Neural progenitor cell (in vitro differentiated cells): ENCODE measurements around the gene CCL4L2. TPM values are rescaled to one million over a fixed set of nuclear protein-coding genes. Genes with fewer than 3 reads are reported as not detected.
"Not testable (repeated sequence)": the region's sequence is repeated elsewhere in the genome, so short reads cannot be mapped to it uniquely, and the experiment has no call there.

Source experiments
- DNase-seq: peaks from one replicate; pipeline ENCODE4 v3.0.0-alpha.2; 2016; ENCODE audit warnings: low spot score
- H2AFZ ChIP-seq: fragments of 200-600 bp; sonication (generic); replicated peaks from 2 replicates; pipeline ENCODE4 v1.6.1; 2016; ENCODE audit warnings: antibody characterized with exemption
- H3F3A ChIP-seq: fragments of 200-600 bp; sonication (generic); 2 replicates; pipeline ENCODE4 v1.6.1; 2016; ENCODE audit warnings: antibody characterized with exemption, low read depth
- H3K27ac ChIP-seq: fragments of 200-600 bp; sonication (generic); 2 replicates; pipeline ENCODE4 v1.5.1; 2016; ENCODE audit warnings: mild to moderate bottlenecking
- H3K27me3 ChIP-seq: fragments of 200-600 bp; sonication (generic); 2 replicates; pipeline ENCODE4 v1.6.1; 2016; ENCODE audit warnings: mild to moderate bottlenecking, moderate library complexity
- H3K36me3 ChIP-seq: fragments of 200-600 bp; sonication (generic); 2 replicates; pipeline ENCODE4 v1.5.1; 2016
- H3K4me1 ChIP-seq: fragments of 200-600 bp; sonication (generic); 2 replicates; pipeline ENCODE4 v1.6.1; 2016; ENCODE audit warnings: mixed run types
- H3K4me2 ChIP-seq: fragments of 200-600 bp; sonication (generic); 2 replicates; pipeline ENCODE4 v1.6.1; 2016
- H3K4me3 ChIP-seq: fragments of 200-600 bp; sonication (generic); 2 replicates; pipeline ENCODE4 v1.5.1; 2016
- H3K79me2 ChIP-seq: fragments of 200-600 bp; sonication (generic); 2 replicates; pipeline ENCODE4 v1.6.1; 2016; ENCODE audit warnings: low read depth
- H3K9ac ChIP-seq: fragments of 200-600 bp; sonication (generic); 2 replicates; pipeline ENCODE4 v1.6.1; 2016
- H3K9me3 ChIP-seq: fragments of 200-600 bp; sonication (generic); 2 replicates; pipeline ENCODE4 v1.5.1; 2016; ENCODE audit warnings: low read depth
- H4K20me1 ChIP-seq: fragments of 200-600 bp; sonication (generic); 2 replicates; pipeline ENCODE4 v1.6.1; 2016; ENCODE audit warnings: low read depth
- H3K27ac Mint-ChIP-seq: 3 replicates; pipeline ENCODE4 v1.8.0; 2021; ENCODE audit warnings: mixed read lengths
- H3K27me3 Mint-ChIP-seq: 2 replicates; pipeline ENCODE4 v1.8.0; 2022; ENCODE audit warnings: low read depth, mild to moderate bottlenecking, inconsistent platforms, moderate library complexity, mixed read lengths; ENCODE audit not compliant: insufficient read depth
- H3K36me3 Mint-ChIP-seq: 3 replicates; pipeline ENCODE4 v1.8.0; 2021; ENCODE audit warnings: mixed read lengths
- H3K4me1 Mint-ChIP-seq: 3 replicates; pipeline ENCODE4 v1.8.0; 2021; ENCODE audit warnings: mixed read lengths
- H3K4me3 Mint-ChIP-seq: 3 replicates; pipeline ENCODE4 v1.8.0; 2021; ENCODE audit warnings: mild to moderate bottlenecking, moderate library complexity, mixed read lengths
- H3K9me3 Mint-ChIP-seq: 3 replicates; pipeline ENCODE4 v1.8.0; 2020; ENCODE audit warnings: mixed read lengths
- CTCF ChIP-seq: fragments of 200-600 bp; sonication (generic); IDR thresholded peaks from 2 replicates; pipeline ENCODE4 v1.5.1; 2017; ENCODE audit warnings: antibody characterized with exemption, mild to moderate bottlenecking
- EZH2 ChIP-seq: fragments of 200-600 bp; sonication (generic); IDR thresholded peaks from 2 replicates; pipeline ENCODE4 v1.6.1; 2017; ENCODE audit warnings: antibody characterized with exemption, mild to moderate bottlenecking, moderate library complexity
- EZH2phosphoT487 ChIP-seq: fragments of 200-600 bp; sonication (generic); IDR thresholded peaks from 2 replicates; pipeline ENCODE4 v1.6.1; 2017; ENCODE audit warnings: antibody characterized with exemption
- total RNA-seq: library from RNA; depleted of rRNA; stranded (reverse); fragments of >200 nt; gene quantifications from 2 replicates; pipeline ENCODE4 v1.2.3, GENCODE V29; 2015; ENCODE audit warnings: low replicate concordance

CCL4L2 gene
- total RNA-seq, 1 donor from 2014 or later, result not detected

DNA sequence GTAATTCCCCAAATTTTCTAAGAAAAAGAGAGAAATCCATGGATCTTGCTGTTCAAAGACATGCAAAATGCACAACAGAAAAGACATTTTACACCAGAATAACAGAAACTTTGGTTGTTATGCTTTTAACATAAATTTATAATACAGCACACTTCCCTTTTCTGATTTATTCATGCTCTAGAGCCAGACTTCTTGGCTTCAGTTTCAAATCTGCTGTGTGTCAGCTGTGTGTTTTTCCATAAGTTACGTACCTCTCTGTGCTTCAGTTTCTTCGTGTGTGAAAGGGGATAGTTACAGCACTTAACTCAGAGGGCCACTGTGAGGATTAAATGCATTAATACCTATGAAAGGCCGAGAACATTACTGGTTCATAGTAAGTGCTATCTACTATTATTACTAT, 7.5 kb upstream of the CCL4L2 start:
- TF ChIP-seq EZH2 (no peak), EZH2phosphoT487 (no peak), CTCF (no peak)
- Mint-ChIP-seq H3K27ac (no peak overlapping the region), H3K27me3 (no peaks in the 10 kb centered on the region), H3K4me3 (no peak overlapping the region), H3K9me3 (no peaks in the 10 kb centered on the region), H3K4me1 (peaks cover 4% of the 10 kb centered on the region), H3K36me3 (no peaks in the 10 kb centered on the region)
- Histone ChIP-seq H3K9me3 (no peaks in the 10 kb centered on the region), H3K4me1 (peaks cover 6% of the 10 kb centered on the region), H2AFZ (no peak overlapping the region), H3K79me2 (no peaks in the 10 kb centered on the region), H3K27ac (no peak overlapping the region), H4K20me1 (no peaks in the 10 kb centered on the region), H3K4me3 (no peak overlapping the region), H3F3A (no peaks in the 10 kb centered on the region), H3K4me2 (no peak overlapping the region), H3K9ac (no peak overlapping the region), H3K36me3 (no peaks in the 10 kb centered on the region), H3K27me3 (no peaks in the 10 kb centered on the region)
- DNase-seq, result no peak

GRCh38 chr17:36204724-36205500, 6.0 kb upstream of the CCL4L2 start:
- no peak for DNase-seq
- Histone ChIP-seq H3K27ac (no peak overlapping the region), H4K20me1 (no peaks in the 10 kb centered on the region), H3K9ac (no peak overlapping the region), H3K79me2 (no peaks in the 10 kb centered on the region), H3K4me3 (no peak overlapping the region), H3K27me3 (no peaks in the 10 kb centered on the region), H3K4me1 (peaks cover 6% of the 10 kb centered on the region), H3K9me3 (no peaks in the 10 kb centered on the region), H2AFZ (no peak overlapping the region), H3F3A (no peaks in the 10 kb centered on the region), H3K4me2 (no peak overlapping the region), H3K36me3 (no peaks in the 10 kb centered on the region)
- H3K9me3 Mint-ChIP-seq, result no peaks in the 10 kb centered on the region
- H3K4me3 Mint-ChIP-seq, result no peak overlapping the region
- no peak for TF ChIP-seq EZH2
- TF ChIP-seq CTCF, result no peak
- TF ChIP-seq EZH2phosphoT487, result no peak
- H3K36me3 Mint-ChIP-seq, result no peaks in the 10 kb centered on the region
- no peak overlapping the region for H3K27ac Mint-ChIP-seq
- H3K4me1 Mint-ChIP-seq, result peaks cover 4% of the 10 kb centered on the region
- peaks cover 1% of the 10 kb centered on the region for H3K27me3 Mint-ChIP-seq

- peaks cover 6% of the 10 kb centered on the region for H3K4me1 ChIP-seq
- no peak for DNase-seq
- H3K9ac ChIP-seq, result no peak overlapping the region
- no peak overlapping the region for H3K27ac ChIP-seq
- no peak overlapping the region for H3K4me2 ChIP-seq
- Mint-ChIP-seq H3K9me3 (no peaks in the 10 kb centered on the region), H3K27ac (no peak overlapping the region), H3K4me1 (peaks cover 4% of the 10 kb centered on the region), H3K27me3 (peaks cover 3% of the 10 kb centered on the region), H3K36me3 (no peaks in the 10 kb centered on the region), H3K4me3 (no peak overlapping the region)
- no peaks in the 10 kb centered on the region for H3K36me3 ChIP-seq
- H4K20me1 ChIP-seq, result no peaks in the 10 kb centered on the region
- no peaks in the 10 kb centered on the region for H3K27me3 ChIP-seq
- no peak for TF ChIP-seq CTCF
- TF ChIP-seq EZH2, result no peak
- TF ChIP-seq EZH2phosphoT487, result no peak
- H3F3A ChIP-seq, result no peaks in the 10 kb centered on the region
- no peak overlapping the region for H2AFZ ChIP-seq
- H3K9me3 ChIP-seq, result no peaks in the 10 kb centered on the region
- no peaks in the 10 kb centered on the region for H3K79me2 ChIP-seq
- H3K4me3 ChIP-seq, result no peak overlapping the region
Measured at GRCh38 chr17:36205637-36206485, 5.0 kb upstream of the CCL4L2 start.

- not testable (repeated sequence) for H3K36me3 Mint-ChIP-seq, H4K20me1 ChIP-seq, H3K79me2 ChIP-seq, H3K9me3 Mint-ChIP-seq, H3K27me3 ChIP-seq, H3K27ac ChIP-seq, H3K4me3 ChIP-seq, H3F3A ChIP-seq, H3K9me3 ChIP-seq, H3K27ac Mint-ChIP-seq, H3K4me1 Mint-ChIP-seq, H3K36me3 ChIP-seq, DNase-seq, H2AFZ ChIP-seq, H3K4me1 ChIP-seq, H3K27me3 Mint-ChIP-seq, H3K4me3 Mint-ChIP-seq, H3K9ac ChIP-seq, H3K4me2 ChIP-seq
Measured at GRCh38 chr17:36206486-36206821, 4.4 kb upstream of the CCL4L2 start.

- peaks cover 12% of the 10 kb centered on the region for H3K4me1 ChIP-seq
- H3K4me1 Mint-ChIP-seq, result peaks cover 14% of the 10 kb centered on the region
- H3K4me2 ChIP-seq, H3K27ac Mint-ChIP-seq, H4K20me1 ChIP-seq, H3K9me3 Mint-ChIP-seq, H2AFZ ChIP-seq, H3K4me3 ChIP-seq, H3K27me3 Mint-ChIP-seq, DNase-seq, H3K9ac ChIP-seq, H3K27ac ChIP-seq, H3K36me3 Mint-ChIP-seq, H3F3A ChIP-seq, H3K9me3 ChIP-seq, H3K4me3 Mint-ChIP-seq, H3K36me3 ChIP-seq, H3K79me2 ChIP-seq, H3K27me3 ChIP-seq: not testable (repeated sequence)
Measured at GRCh38 chr17:36207383-36207782, 3.5 kb upstream of the CCL4L2 start.
